ENCODE measurements around the gene SH3RF1. TPM values are rescaled to one million over a fixed set of nuclear protein-coding genes. Genes with fewer than 3 reads are reported as not detected.

SH3RF1 gene
- total RNA-seq, 2 donors from 2014 or later = 17.1 to 17.4 TPM

DNA sequence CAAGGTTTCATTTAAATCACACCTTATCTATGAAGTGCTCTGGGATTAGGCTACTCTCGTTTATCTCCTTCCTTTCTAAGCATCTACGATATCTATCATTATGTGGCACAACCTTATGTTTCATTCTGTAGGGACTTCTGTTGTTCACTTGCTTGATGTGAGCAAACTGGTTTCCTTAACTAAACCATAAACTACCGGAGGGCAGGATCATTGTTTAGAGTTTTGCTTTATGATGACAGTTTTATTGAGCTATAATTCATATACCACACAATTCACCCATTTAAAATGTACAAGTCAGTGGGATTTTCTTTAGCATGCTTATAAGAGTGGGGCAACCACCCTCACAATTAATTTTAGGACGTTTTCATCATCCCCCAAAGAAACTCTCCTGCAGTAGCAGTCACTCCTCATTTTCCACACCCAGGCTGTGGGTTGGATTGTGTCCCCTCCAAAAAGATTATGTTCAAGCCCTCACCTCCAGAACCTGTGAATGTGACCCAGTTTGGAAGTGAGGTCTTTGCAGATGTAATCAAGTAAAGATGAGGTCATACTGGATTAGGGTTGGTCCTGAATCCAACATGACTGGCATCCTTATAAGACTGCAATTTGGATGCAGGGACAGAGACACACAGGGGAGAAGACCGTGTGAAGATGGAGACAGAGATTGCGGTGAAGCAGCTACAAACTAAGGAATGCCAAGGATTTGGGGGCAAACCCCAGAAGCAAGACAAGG is 42.1 kb upstream of the SH3RF1 start:
- H3K4me3 ChIP-seq = no peak overlapping the region
- TF ChIP-seq, protein P1, sequence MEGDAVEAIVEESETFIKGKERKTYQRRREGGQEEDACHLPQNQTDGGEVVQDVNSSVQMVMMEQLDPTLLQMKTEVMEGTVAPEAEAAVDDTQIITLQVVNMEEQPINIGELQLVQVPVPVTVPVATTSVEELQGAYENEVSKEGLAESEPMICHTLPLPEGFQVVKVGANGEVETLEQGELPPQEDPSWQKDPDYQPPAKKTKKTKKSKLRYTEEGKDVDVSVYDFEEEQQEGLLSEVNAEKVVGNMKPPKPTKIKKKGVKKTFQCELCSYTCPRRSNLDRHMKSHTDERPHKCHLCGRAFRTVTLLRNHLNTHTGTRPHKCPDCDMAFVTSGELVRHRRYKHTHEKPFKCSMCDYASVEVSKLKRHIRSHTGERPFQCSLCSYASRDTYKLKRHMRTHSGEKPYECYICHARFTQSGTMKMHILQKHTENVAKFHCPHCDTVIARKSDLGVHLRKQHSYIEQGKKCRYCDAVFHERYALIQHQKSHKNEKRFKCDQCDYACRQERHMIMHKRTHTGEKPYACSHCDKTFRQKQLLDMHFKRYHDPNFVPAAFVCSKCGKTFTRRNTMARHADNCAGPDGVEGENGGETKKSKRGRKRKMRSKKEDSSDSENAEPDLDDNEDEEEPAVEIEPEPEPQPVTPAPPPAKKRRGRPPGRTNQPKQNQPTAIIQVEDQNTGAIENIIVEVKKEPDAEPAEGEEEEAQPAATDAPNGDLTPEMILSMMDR (IDR thresholded peaks at IDR 0.05) = no peak
- no peak for TF ChIP-seq POLR2A (IDR thresholded peaks at IDR 0.05)
- H3K9me3 ChIP-seq = no peaks in the 10 kb centered on the region
- DNase-seq = no peak
- ATAC-seq = no peak
- H3K27ac ChIP-seq = no peak overlapping the region
- intact Hi-C loops (cut with DNase I) = no loop called here
- H3K4me1 ChIP-seq = peaks cover 36% of the 10 kb centered on the region
- no peaks in the 10 kb centered on the region for H3K36me3 ChIP-seq (replicated peaks in 1 of 2; ENCODE audit: insufficient read depth in 1 of 2, low read depth in 2 of 2)
- 66 to 74% methylated on average over 6 of the region's 6 CpGs for WGBS, 2 donors
- no peaks in the 10 kb centered on the region for H3K27me3 ChIP-seq

DNA sequence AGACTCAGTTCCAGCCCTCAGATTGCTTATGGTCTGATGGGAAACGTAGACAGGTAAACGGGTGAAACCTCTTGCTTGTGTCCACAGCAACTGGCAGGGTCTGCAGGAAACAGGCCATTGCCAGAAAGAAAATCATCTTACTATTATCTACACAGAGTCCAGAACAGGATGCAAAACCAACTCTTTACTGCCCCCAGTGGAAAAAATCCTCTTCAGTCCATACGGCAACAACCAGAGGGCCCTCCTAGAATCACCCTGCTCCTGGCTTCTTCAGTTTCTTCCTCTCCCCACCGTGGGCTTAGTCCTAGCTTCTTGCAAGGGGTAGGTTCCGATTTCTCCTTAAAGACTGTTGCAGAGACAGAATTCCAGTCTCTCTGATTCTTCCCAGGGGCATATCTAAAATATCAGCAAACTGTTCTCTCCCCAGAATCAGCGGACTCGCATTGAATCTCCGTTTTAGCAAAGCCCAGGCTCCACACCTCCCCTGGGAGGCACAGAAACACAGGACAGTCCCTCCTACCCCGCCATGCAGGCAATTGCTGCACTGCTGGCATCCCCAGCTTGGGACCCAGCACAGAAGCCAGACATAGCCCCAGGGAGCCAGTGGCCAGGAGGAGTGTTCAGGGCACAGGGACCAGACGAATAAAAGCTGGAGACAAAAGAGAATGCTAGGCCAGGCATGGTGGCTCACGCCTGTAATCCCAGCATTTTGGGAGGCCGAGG is 41.0 kb upstream of the SH3RF1 start:
- 59 to 60% methylated on average over 12 of the region's 12 CpGs for WGBS, 2 donors
- Histone ChIP-seq H3K27me3 (no peaks in the 10 kb centered on the region), H3K4me1 (peaks cover 36% of the 10 kb centered on the region), H3K4me3 (no peak overlapping the region), H3K27ac (no peak overlapping the region), H3K36me3 (replicated peaks in 1 of 2; ENCODE audit: insufficient read depth in 1 of 2, low read depth in 2 of 2) (no peaks in the 10 kb centered on the region), H3K9me3 (no peaks in the 10 kb centered on the region)
- ATAC-seq (peak; percentile 76), DNase-seq (peak; percentile 52 to 69 (median 52))
- TF ChIP-seq, protein P1 (IDR thresholded peaks at IDR 0.05) = peak; percentile 46 to 72 (median 62)
- TF ChIP-seq POLR2A (IDR thresholded peaks at IDR 0.05) = no peak
- intact Hi-C loops (cut with DNase I) = no loop called here

DNA sequence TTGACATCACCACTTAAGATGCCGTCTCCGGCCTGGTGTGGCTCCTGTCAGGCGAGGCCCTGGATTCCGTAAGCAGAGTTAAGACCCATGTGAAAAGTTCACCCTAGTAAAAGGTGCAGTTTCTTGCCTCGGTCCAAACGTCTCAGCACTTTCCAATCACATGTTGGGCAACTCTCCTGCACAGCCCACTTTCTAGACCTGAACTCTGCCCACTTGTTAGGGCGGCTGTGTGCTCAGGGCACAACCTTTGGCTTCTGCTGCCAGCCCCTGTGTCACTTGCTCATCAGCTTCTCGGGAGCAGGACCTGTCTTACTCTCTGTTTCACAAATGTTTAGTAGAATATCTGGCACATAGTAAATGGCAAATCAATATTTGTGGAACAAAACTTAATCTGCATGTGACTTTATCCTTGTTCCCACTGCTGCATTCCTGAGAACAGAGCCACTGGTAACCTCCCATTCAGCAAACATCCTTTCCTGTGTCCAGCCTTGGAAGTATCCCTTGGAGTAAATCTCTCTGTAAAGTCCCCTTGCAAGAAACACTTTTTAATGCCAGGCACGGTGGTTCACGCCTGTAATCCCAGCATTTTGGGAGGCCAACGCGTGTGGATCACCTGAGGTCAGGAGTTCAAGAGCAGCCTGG is 38.7 kb upstream of the SH3RF1 start:
- peak overlapping the region in 3 of 4 donors; percentile 7 to 32 (median 15) for H3K27ac ChIP-seq
- no peaks in the 10 kb centered on the region for H3K36me3 ChIP-seq (replicated peaks in 1 of 2; ENCODE audit: insufficient read depth in 1 of 2, low read depth in 2 of 2)
- WGBS, 2 donors = 59 to 68% methylated on average over 12 of the region's 12 CpGs
- no peak for TF ChIP-seq POLR2A (IDR thresholded peaks at IDR 0.05)
- TF ChIP-seq, protein P1 (IDR thresholded peaks at IDR 0.05) = no peak
- H3K4me1 ChIP-seq = peaks cover 30% of the 10 kb centered on the region
- ATAC-seq (peak; percentile 28), DNase-seq (peak in 1 of 4 donors; percentile 19)
- no peak overlapping the region for H3K4me3 ChIP-seq
- no peaks in the 10 kb centered on the region for H3K9me3 ChIP-seq
- no peaks in the 10 kb centered on the region for H3K27me3 ChIP-seq
- intact Hi-C loops (cut with DNase I) = no loop called here

DNA sequence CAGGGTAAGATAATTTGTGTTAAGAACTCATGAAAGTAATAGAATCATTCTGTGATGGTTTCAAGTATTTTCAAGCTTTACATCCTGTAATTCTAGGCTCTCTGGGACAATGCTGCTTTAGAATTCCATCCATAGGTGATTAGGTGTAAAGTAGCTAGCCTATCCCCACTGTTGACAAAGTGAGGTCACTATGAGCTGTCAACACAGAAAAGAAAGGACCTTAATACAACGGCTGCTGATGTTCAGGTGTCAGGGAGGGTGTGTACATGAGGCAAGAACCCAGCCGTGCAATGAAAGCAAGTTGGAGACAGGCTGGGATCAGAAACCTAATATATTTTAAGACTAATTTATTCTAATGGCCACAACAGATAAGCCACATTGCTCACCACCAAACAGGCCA is 36.8 kb upstream of the SH3RF1 start:
- Histone ChIP-seq H3K27ac (no peak overlapping the region), H3K9me3 (no peaks in the 10 kb centered on the region), H3K36me3 (replicated peaks in 1 of 2; ENCODE audit: insufficient read depth in 1 of 2, low read depth in 2 of 2) (no peaks in the 10 kb centered on the region), H3K27me3 (no peaks in the 10 kb centered on the region), H3K4me3 (no peak overlapping the region), H3K4me1 (peaks cover 27% of the 10 kb centered on the region)
- 77 to 82% methylated on average over 2 of the region's 2 CpGs for WGBS, 2 donors
- DNase-seq = no peak
- ATAC-seq = no peak
- TF ChIP-seq POLR2A (IDR thresholded peaks at IDR 0.05) = no peak
- TF ChIP-seq, protein P1 (IDR thresholded peaks at IDR 0.05) = no peak
- intact Hi-C loops (cut with DNase I) = no loop called here

Data from body of pancreas (tissue), 4 donors.